ENCODE measurements around the gene F5.
A peak's percentile ranks its signal among the peaks of the same experiment; 100 is the strongest.
"Not testable (repeated sequence)": the region's sequence is repeated elsewhere in the genome, so short reads cannot be mapped to it uniquely, and the experiment has no call there.

F5 gene

GRCh38 chr1:169538998-169539871, 47.0 kb downstream of the F5 start:
- Mint-ChIP-seq H3K9me3 (no peaks in the 10 kb centered on the region), H3K36me3 (ENCODE audit: low read depth) (peaks cover 26% of the 10 kb centered on the region), H3K4me3 (no peak overlapping the region), H3K27me3 (ENCODE audit: low read depth) (no peaks in the 10 kb centered on the region), H3K4me1 (ENCODE audit: low read depth) (no peaks in the 10 kb centered on the region), H3K27ac (no peak overlapping the region)

- Mint-ChIP-seq H3K4me3 (no peak overlapping the region), H3K27me3 (ENCODE audit: low read depth) (no peaks in the 10 kb centered on the region), H3K9me3 (no peaks in the 10 kb centered on the region), H3K36me3 (ENCODE audit: low read depth) (peaks cover 32% of the 10 kb centered on the region), H3K27ac (no peak overlapping the region), H3K4me1 (ENCODE audit: low read depth) (no peaks in the 10 kb centered on the region)
Measured at GRCh38 chr1:169534653-169535052, 51.6 kb downstream of the F5 start.

- peaks cover 31% of the 10 kb centered on the region for H3K36me3 Mint-ChIP-seq (ENCODE audit: low read depth)
- H3K4me1 Mint-ChIP-seq (ENCODE audit: low read depth); H3K27ac Mint-ChIP-seq; H3K9me3 Mint-ChIP-seq; H3K27me3 Mint-ChIP-seq (ENCODE audit: low read depth); H3K4me3 Mint-ChIP-seq: not testable (repeated sequence)
Measured at GRCh38 chr1:169533528-169534190, 52.6 kb downstream of the F5 start.

GRCh38 chr1:169530448-169530847, 55.8 kb downstream of the F5 start:
- Mint-ChIP-seq H3K4me3 (no peak overlapping the region), H3K36me3 (ENCODE audit: low read depth) (peaks cover 24% of the 10 kb centered on the region)

GRCh38 chr1:169529068-169529642, 57.1 kb downstream of the F5 start:
- Mint-ChIP-seq H3K27me3 (ENCODE audit: low read depth) (no peaks in the 10 kb centered on the region), H3K36me3 (ENCODE audit: low read depth) (peaks cover 21% of the 10 kb centered on the region), H3K4me3 (peak overlapping the region; percentile 5), H3K4me1 (ENCODE audit: low read depth) (peaks cover 16% of the 10 kb centered on the region), H3K9me3 (no peaks in the 10 kb centered on the region), H3K27ac (peak overlapping the region; percentile 4)

More at GRCh38 chr1:169530448-169530847, 55.8 kb downstream of the F5 start:
- Mint-ChIP-seq H3K4me1 (ENCODE audit: low read depth) (peaks cover 16% of the 10 kb centered on the region), H3K9me3 (no peaks in the 10 kb centered on the region), H3K27me3 (ENCODE audit: low read depth) (no peaks in the 10 kb centered on the region), H3K27ac (no peak overlapping the region)

GRCh38 chr1:169528215-169529067, 57.8 kb downstream of the F5 start:
- Mint-ChIP-seq H3K9me3 (no peaks in the 10 kb centered on the region), H3K4me1 (ENCODE audit: low read depth) (peaks cover 16% of the 10 kb centered on the region), H3K4me3 (no peak overlapping the region), H3K27me3 (ENCODE audit: low read depth) (no peaks in the 10 kb centered on the region), H3K27ac (peak overlapping the region; percentile 4), H3K36me3 (ENCODE audit: low read depth) (peaks cover 22% of the 10 kb centered on the region)

- Mint-ChIP-seq H3K36me3 (ENCODE audit: low read depth) (peaks cover 16% of the 10 kb centered on the region), H3K27me3 (ENCODE audit: low read depth) (no peaks in the 10 kb centered on the region), H3K27ac (no peak overlapping the region), H3K4me3 (no peak overlapping the region), H3K9me3 (no peaks in the 10 kb centered on the region), H3K4me1 (ENCODE audit: low read depth) (peaks cover 16% of the 10 kb centered on the region)
Measured at GRCh38 chr1:169527451-169528214, 58.6 kb downstream of the F5 start.

GRCh38 chr1:169527001-169527400, 59.3 kb downstream of the F5 start:
- Mint-ChIP-seq H3K9me3 (no peaks in the 10 kb centered on the region), H3K36me3 (ENCODE audit: low read depth) (peaks cover 13% of the 10 kb centered on the region)

GRCh38 chr1:169526120-169526832, 60.0 kb downstream of the F5 start:
- H3K4me1 Mint-ChIP-seq (ENCODE audit: low read depth): peaks cover 16% of the 10 kb centered on the region
- H3K27ac Mint-ChIP-seq: no peak overlapping the region
- H3K36me3 Mint-ChIP-seq (ENCODE audit: low read depth): peaks cover 16% of the 10 kb centered on the region
- no peaks in the 10 kb centered on the region for H3K9me3 Mint-ChIP-seq
- H3K27me3 Mint-ChIP-seq (ENCODE audit: low read depth): no peaks in the 10 kb centered on the region
- no peak overlapping the region for H3K4me3 Mint-ChIP-seq

More at GRCh38 chr1:169527001-169527400, 59.3 kb downstream of the F5 start:
- Mint-ChIP-seq H3K27ac (no peak overlapping the region), H3K27me3 (ENCODE audit: low read depth) (no peaks in the 10 kb centered on the region), H3K4me3 (no peak overlapping the region), H3K4me1 (ENCODE audit: low read depth) (peaks cover 16% of the 10 kb centered on the region)

- Mint-ChIP-seq H3K4me1 (ENCODE audit: low read depth) (peaks cover 16% of the 10 kb centered on the region), H3K9me3 (no peaks in the 10 kb centered on the region), H3K27ac (no peak overlapping the region), H3K27me3 (ENCODE audit: low read depth) (no peaks in the 10 kb centered on the region), H3K36me3 (ENCODE audit: low read depth) (peaks cover 14% of the 10 kb centered on the region), H3K4me3 (no peak overlapping the region)
Measured at GRCh38 chr1:169525391-169525790, 60.9 kb downstream of the F5 start.

GRCh38 chr1:169523904-169524303, 62.4 kb downstream of the F5 start:
- no peak overlapping the region for H3K27ac Mint-ChIP-seq
- no peaks in the 10 kb centered on the region for H3K27me3 Mint-ChIP-seq (ENCODE audit: low read depth)
- H3K36me3 Mint-ChIP-seq (ENCODE audit: low read depth): peaks cover 24% of the 10 kb centered on the region
- H3K9me3 Mint-ChIP-seq: no peaks in the 10 kb centered on the region
- H3K4me3 Mint-ChIP-seq: no peak overlapping the region
- peaks cover 8% of the 10 kb centered on the region for H3K4me1 Mint-ChIP-seq (ENCODE audit: low read depth)

GRCh38 chr1:169521226-169521625, 65.1 kb downstream of the F5 start:
- no peak overlapping the region for H3K27ac Mint-ChIP-seq
- H3K27me3 Mint-ChIP-seq (ENCODE audit: low read depth): no peaks in the 10 kb centered on the region
- peaks cover 35% of the 10 kb centered on the region for H3K36me3 Mint-ChIP-seq (ENCODE audit: low read depth)

GRCh38 chr1:169517558-169518186, 68.6 kb downstream of the F5 start:
- no peak overlapping the region for H3K27ac Mint-ChIP-seq
- no peaks in the 10 kb centered on the region for H3K4me1 Mint-ChIP-seq (ENCODE audit: low read depth)
- no peaks in the 10 kb centered on the region for H3K27me3 Mint-ChIP-seq (ENCODE audit: low read depth)
- no peak overlapping the region for H3K4me3 Mint-ChIP-seq
- H3K9me3 Mint-ChIP-seq: no peaks in the 10 kb centered on the region
- peaks cover 44% of the 10 kb centered on the region for H3K36me3 Mint-ChIP-seq (ENCODE audit: low read depth)

More at GRCh38 chr1:169521226-169521625, 65.1 kb downstream of the F5 start:
- no peaks in the 10 kb centered on the region for H3K9me3 Mint-ChIP-seq
- H3K4me3 Mint-ChIP-seq: no peak overlapping the region
- no peaks in the 10 kb centered on the region for H3K4me1 Mint-ChIP-seq (ENCODE audit: low read depth)
